Activated T-helper 1 cell treated with anti-CD3 and anti-CD28 coated beads, Interleukin-12 subunit alpha, Interleukin-12 subunit beta, Interleukin-2, Interleukin-4 antibody, amounts not matched to agents 30 ng/mL and 10 ng/mL and 1 ng/mL, durations not matched to agents 14 hours and 24 hours and 36 hours (primary cell): ENCODE measurements around the gene PLEKHA1. TPM values are rescaled to one million over a fixed set of nuclear protein-coding genes. Genes with fewer than 3 reads are reported as not detected.

ENCODE experiments used
- DNase-seq: peaks from one replicate; pipeline ENCODE4 v3.0.0; 2021; ENCODE audit warnings: low spot score
- H3K27ac Mint-ChIP-seq: one replicate; pipeline ENCODE4 v1.8.0; 2021; ENCODE audit warnings: mild to moderate bottlenecking, mixed read lengths
- H3K27me3 Mint-ChIP-seq: one replicate; pipeline ENCODE4 v1.8.0; 2022; ENCODE audit warnings: mild to moderate bottlenecking, moderate library complexity, mixed read lengths; ENCODE audit not compliant: insufficient read depth
- H3K36me3 Mint-ChIP-seq: one replicate; pipeline ENCODE4 v1.8.0; 2021; ENCODE audit warnings: low read depth, mixed read lengths
- H3K4me1 Mint-ChIP-seq: one replicate; pipeline ENCODE4 v1.8.0; 2021; ENCODE audit warnings: low read depth, mixed read lengths
- H3K4me3 Mint-ChIP-seq: one replicate; pipeline ENCODE4 v1.8.0; 2021; ENCODE audit warnings: mild to moderate bottlenecking, moderate library complexity, mixed read lengths
- H3K9me3 Mint-ChIP-seq: one replicate; pipeline ENCODE4 v1.8.0; 2021; ENCODE audit warnings: mixed read lengths
- intact Hi-C: fragments of 100-400 bp; cut with micrococcal nuclease; formaldehyde crosslinking; loops from one replicate; pipeline ENCODE4 v1.15.1; 2024
- total RNA-seq: library from RNA; stranded (reverse); gene quantifications from 2 replicates; pipeline ENCODE4 v1.2.3, GENCODE V29; 2022

Gene PLEKHA1
- total RNA-seq, 1 donor from 2014 or later, result 4.1 TPM

GRCh38 chr10:122422266-122422989, 47.9 kb downstream of the PLEKHA1 start:
- Mint-ChIP-seq H3K9me3 (no peaks in the 10 kb centered on the region), H3K36me3 (peaks cover 5% of the 10 kb centered on the region), H3K27me3 (no peaks in the 10 kb centered on the region), H3K27ac (no peak overlapping the region), H3K4me1 (peaks cover 26% of the 10 kb centered on the region), H3K4me3 (no peak overlapping the region)
- intact Hi-C loops, result no loop called here
- DNase-seq, result no peak

- H3K36me3 Mint-ChIP-seq, result peaks cover 5% of the 10 kb centered on the region
- intact Hi-C loops, result no loop called here
- no peaks in the 10 kb centered on the region for H3K9me3 Mint-ChIP-seq
- no peak overlapping the region for H3K27ac Mint-ChIP-seq
- H3K27me3 Mint-ChIP-seq, result no peaks in the 10 kb centered on the region
- no peak for DNase-seq
- H3K4me1 Mint-ChIP-seq, result peaks cover 23% of the 10 kb centered on the region
- H3K4me3 Mint-ChIP-seq, result no peak overlapping the region
Measured at GRCh38 chr10:122424059-122424458, 49.6 kb downstream of the PLEKHA1 start.

GRCh38 chr10:122426829-122427228, 52.3 kb downstream of the PLEKHA1 start:
- Mint-ChIP-seq H3K4me1 (peaks cover 8% of the 10 kb centered on the region), H3K27ac (no peak overlapping the region), H3K4me3 (no peak overlapping the region), H3K27me3 (no peaks in the 10 kb centered on the region), H3K36me3 (no peaks in the 10 kb centered on the region), H3K9me3 (no peaks in the 10 kb centered on the region)
- DNase-seq, result no peak
- intact Hi-C loops, result no loop called here

- no peaks in the 10 kb centered on the region for H3K36me3 Mint-ChIP-seq
- intact Hi-C loops, result no loop called here
Measured at GRCh38 chr10:122427280-122427679, 52.8 kb downstream of the PLEKHA1 start.

GRCh38 chr10:122435212-122435827, 60.8 kb downstream of the PLEKHA1 start:
- Mint-ChIP-seq H3K36me3 (no peaks in the 10 kb centered on the region), H3K27me3 (no peaks in the 10 kb centered on the region), H3K9me3 (no peaks in the 10 kb centered on the region), H3K27ac (no peak overlapping the region), H3K4me1 (no peaks in the 10 kb centered on the region), H3K4me3 (no peak overlapping the region)
- DNase-seq, result no peak
- intact Hi-C loops, result loop anchor here (1.0 to 5.0 kb wide), 5 partner anchors 61 to 267 kb away; partner anchors contain the start of gene PLEKHA1

More at GRCh38 chr10:122427280-122427679, 52.8 kb downstream of the PLEKHA1 start:
- Mint-ChIP-seq H3K27ac (no peak overlapping the region), H3K4me1 (peaks cover 4% of the 10 kb centered on the region), H3K4me3 (no peak overlapping the region), H3K27me3 (no peaks in the 10 kb centered on the region), H3K9me3 (no peaks in the 10 kb centered on the region)
- no peak for DNase-seq

- peaks cover 6% of the 10 kb centered on the region for H3K27me3 Mint-ChIP-seq
- no peak for DNase-seq
- no peaks in the 10 kb centered on the region for H3K36me3 Mint-ChIP-seq
- H3K4me1 Mint-ChIP-seq, result no peaks in the 10 kb centered on the region
- no peak overlapping the region for H3K4me3 Mint-ChIP-seq
- no peaks in the 10 kb centered on the region for H3K9me3 Mint-ChIP-seq
- intact Hi-C loops, result no loop called here
- no peak overlapping the region for H3K27ac Mint-ChIP-seq
Measured at GRCh38 chr10:122441961-122442360, 67.5 kb downstream of the PLEKHA1 start.

GRCh38 chr10:122445469-122445868, 71.0 kb downstream of the PLEKHA1 start:
- Mint-ChIP-seq H3K4me1 (no peaks in the 10 kb centered on the region), H3K4me3 (no peak overlapping the region), H3K9me3 (no peaks in the 10 kb centered on the region), H3K27ac (no peak overlapping the region), H3K27me3 (peaks cover 9% of the 10 kb centered on the region), H3K36me3 (no peaks in the 10 kb centered on the region)
- intact Hi-C loops, result no loop called here
- DNase-seq, result no peak

GRCh38 chr10:122445904-122446303, 71.4 kb downstream of the PLEKHA1 start:
- H3K27ac Mint-ChIP-seq, result no peak overlapping the region
- no peaks in the 10 kb centered on the region for H3K4me1 Mint-ChIP-seq
- no peaks in the 10 kb centered on the region for H3K36me3 Mint-ChIP-seq
- intact Hi-C loops, result no loop called here
- H3K9me3 Mint-ChIP-seq, result no peaks in the 10 kb centered on the region
- H3K27me3 Mint-ChIP-seq, result peaks cover 9% of the 10 kb centered on the region
- H3K4me3 Mint-ChIP-seq, result no peak overlapping the region
- no peak for DNase-seq

- intact Hi-C loops, result no loop called here
- Mint-ChIP-seq H3K4me3 (no peak overlapping the region), H3K4me1 (no peaks in the 10 kb centered on the region), H3K27ac (no peak overlapping the region), H3K36me3 (no peaks in the 10 kb centered on the region), H3K9me3 (no peaks in the 10 kb centered on the region), H3K27me3 (peaks cover 9% of the 10 kb centered on the region)
- no peak for DNase-seq
Measured at GRCh38 chr10:122446668-122447423, 72.3 kb downstream of the PLEKHA1 start.

GRCh38 chr10:122448600-122448999, 74.1 kb downstream of the PLEKHA1 start:
- DNase-seq, result no peak
- Mint-ChIP-seq H3K36me3 (no peaks in the 10 kb centered on the region), H3K4me3 (no peak overlapping the region), H3K27ac (no peak overlapping the region), H3K27me3 (peaks cover 9% of the 10 kb centered on the region), H3K4me1 (no peaks in the 10 kb centered on the region), H3K9me3 (no peaks in the 10 kb centered on the region)
- intact Hi-C loops, result no loop called here

GRCh38 chr10:122449153-122449552, 74.6 kb downstream of the PLEKHA1 start:
- H3K27ac Mint-ChIP-seq, result no peak overlapping the region
- intact Hi-C loops, result no loop called here
- no peak overlapping the region for H3K4me3 Mint-ChIP-seq
- H3K36me3 Mint-ChIP-seq, result no peaks in the 10 kb centered on the region
- H3K9me3 Mint-ChIP-seq, result no peaks in the 10 kb centered on the region
- no peak for DNase-seq
- H3K4me1 Mint-ChIP-seq, result no peaks in the 10 kb centered on the region
- peaks cover 9% of the 10 kb centered on the region for H3K27me3 Mint-ChIP-seq

- intact Hi-C loops, result no loop called here
Measured at GRCh38 chr10:122450353-122450990, 76.0 kb downstream of the PLEKHA1 start.

GRCh38 chr10:122454071-122454470, 79.6 kb downstream of the PLEKHA1 start:
- Mint-ChIP-seq H3K27me3 (peaks cover 29% of the 10 kb centered on the region), H3K36me3 (no peaks in the 10 kb centered on the region), H3K9me3 (no peaks in the 10 kb centered on the region), H3K27ac (no peak overlapping the region), H3K4me1 (no peaks in the 10 kb centered on the region), H3K4me3 (no peak overlapping the region)
- no peak for DNase-seq
- intact Hi-C loops, result no loop called here

More at GRCh38 chr10:122450353-122450990, 76.0 kb downstream of the PLEKHA1 start:
- no peak overlapping the region for H3K4me3 Mint-ChIP-seq
- H3K27me3 Mint-ChIP-seq, result peaks cover 8% of the 10 kb centered on the region
- H3K4me1 Mint-ChIP-seq, result no peaks in the 10 kb centered on the region
- H3K9me3 Mint-ChIP-seq, result no peaks in the 10 kb centered on the region
- no peaks in the 10 kb centered on the region for H3K36me3 Mint-ChIP-seq
- DNase-seq, result no peak
- H3K27ac Mint-ChIP-seq, result no peak overlapping the region
